Epidermal melanocyte (primary cell): ENCODE measurements around the gene RTEL1.

ENCODE experiments used
- DNase-seq: peaks from one replicate; pipeline ENCODE4 v3.0.0; 2011; ENCODE audit warnings: low spot score; ENCODE audit not compliant: insufficient read length

RTEL1 gene

GRCh38 chr20:63737945-63738686, 80.0 kb downstream of the RTEL1 start:
- no peak for DNase-seq

DNA sequence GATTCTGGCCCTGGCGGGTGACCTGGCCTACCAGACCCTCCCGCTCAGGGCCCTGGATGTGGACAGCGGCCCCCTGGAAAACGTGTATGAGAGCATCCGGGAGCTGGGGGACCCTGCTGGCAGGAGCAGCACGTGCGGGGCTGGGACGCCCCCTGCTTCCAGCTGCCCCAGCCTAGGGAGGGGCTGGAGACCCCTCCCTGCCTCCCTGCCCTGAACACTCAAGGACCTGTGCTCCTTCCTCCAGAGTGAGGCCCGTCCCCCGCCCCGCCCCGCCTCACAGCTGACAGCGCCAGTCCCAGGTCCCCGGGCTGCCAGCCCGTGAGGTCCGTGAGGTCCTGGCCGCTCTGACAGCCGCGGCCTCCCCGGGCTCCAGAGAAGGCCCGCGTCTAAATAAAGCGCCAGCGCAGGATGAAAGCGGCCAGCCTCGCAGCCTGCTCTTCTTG, 80.6 kb downstream of the RTEL1 start:
- no peak for DNase-seq

DNA sequence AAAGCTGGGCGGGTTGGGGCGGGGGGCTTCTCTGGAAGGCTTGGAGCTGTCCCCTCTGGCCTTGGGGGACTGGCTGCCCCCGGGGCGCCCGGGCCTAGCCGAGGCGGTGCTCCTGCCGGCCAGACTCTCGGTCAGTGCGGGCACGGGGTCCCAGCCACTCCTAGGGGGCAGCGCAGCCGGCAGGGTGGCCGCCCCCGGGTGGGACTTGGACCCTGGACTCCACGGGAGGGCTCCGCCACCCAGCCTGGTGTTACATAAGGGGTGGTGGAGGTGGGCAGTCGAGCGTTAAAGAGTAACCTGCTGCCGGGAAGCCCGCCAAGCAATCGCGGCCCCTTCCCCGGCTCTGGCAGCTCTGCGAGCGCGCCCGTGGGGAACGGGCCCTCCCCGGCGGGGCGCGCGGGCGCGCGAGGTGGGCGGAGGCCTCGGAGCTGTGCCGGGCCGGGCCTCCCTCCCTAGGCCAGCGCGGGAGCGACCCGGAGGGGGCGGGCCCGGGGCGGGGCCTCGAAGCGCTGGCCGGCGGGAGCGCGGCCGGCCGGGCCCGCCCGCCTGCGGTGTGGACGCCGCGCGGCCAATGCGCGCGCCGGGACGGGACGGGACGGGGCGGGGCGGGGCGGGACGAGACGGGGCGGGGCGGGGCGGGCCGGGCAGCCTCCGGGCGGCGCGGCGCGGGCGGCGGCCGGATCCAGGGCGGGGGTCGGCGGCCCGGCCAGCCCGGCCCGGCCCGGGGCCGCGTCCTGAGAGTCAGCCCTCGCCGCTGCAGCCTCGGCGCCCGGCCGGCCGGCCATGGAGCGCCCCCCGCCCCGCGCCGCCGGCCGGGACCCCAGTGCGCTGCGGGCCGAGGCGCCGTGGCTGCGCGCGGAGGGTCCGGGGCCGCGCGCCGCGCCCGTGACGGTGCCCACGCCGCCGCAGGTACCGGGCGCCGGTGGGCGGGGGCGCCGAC, 81.3 kb downstream of the RTEL1 start, which contains the start of gene SLC2A4RG:
Gene SLC2A4RG, plus strand, starts transcription at position 647 of the 940 bp plus-strand sequence. Its CDS starts 137 bp downstream, at position 784.
- DNase-seq = peak; percentile 98

DNA sequence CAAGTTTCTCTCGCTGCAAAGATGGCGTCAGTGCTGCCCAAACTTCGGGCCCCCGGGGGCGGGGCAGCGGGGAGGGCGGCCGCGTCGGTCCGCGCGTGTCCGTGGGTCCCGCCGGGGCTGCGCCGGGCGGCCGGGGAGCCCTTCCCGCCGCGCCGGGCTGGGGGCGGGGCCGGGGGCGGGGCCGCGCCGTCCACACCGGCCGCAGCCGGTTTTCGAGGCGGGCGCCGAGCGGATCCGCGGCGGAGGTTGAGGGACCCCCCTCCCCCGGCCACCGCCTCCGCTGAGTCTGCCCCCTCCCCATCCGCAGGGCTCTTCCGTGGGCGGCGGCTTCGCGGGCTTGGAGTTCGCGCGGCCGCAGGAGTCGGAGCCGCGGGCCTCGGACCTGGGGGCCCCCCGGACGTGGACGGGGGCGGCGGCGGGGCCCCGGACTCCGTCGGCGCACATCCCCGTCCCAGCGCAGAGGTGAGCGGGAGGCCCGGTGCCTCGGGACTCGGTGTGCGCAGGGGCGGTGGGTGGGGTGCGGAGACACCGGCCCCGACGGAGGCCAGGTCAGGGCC, 82.0 kb downstream of the RTEL1 start:
- DNase-seq = peak; percentile 64

DNA sequence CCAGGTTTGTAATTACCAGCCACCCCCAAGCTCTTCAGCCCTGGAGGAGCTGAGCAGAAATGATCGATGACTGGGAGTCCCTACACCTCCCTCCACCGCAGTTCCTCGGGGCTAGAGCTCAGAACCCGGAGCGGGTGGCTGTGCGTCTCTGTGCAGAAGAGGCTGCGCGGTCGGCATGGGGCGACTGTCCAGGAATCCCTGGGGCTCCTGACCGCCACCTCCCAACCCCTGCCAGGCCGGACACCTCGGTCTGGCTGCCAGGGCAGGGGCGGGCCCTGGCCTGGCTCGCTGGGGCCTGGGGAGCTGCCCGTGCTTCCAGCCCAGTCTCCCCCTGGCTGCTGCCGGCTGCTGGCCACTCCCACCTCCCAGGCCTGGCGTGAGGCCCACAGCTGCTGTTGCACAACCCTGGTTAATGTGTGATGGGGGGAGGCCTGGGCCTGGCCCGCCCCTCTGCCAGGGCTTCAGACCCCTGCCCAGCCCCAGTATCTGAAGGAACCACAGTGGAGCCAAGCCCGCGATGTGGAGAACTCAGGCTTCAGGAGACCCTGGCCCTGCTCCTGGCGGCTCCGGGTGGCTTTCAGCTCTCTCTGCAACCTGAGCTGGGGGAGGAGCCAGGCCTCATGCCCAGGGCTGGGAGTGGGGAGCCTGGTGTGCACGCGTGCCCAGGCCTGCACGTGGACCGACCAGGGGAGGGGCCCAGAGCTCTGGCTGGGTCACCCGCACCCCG, 82.7 kb downstream of the RTEL1 start:
- DNase-seq = peak; percentile 99

GRCh38 chr20:63741354-63741675, 83.2 kb downstream of the RTEL1 start:
- DNase-seq = no peak

GRCh38 chr20:63741676-63742380, 83.7 kb downstream of the RTEL1 start:
- no peak for DNase-seq

- no peak for DNase-seq
Measured at GRCh38 chr20:63742381-63743024, 84.4 kb downstream of the RTEL1 start.

DNA sequence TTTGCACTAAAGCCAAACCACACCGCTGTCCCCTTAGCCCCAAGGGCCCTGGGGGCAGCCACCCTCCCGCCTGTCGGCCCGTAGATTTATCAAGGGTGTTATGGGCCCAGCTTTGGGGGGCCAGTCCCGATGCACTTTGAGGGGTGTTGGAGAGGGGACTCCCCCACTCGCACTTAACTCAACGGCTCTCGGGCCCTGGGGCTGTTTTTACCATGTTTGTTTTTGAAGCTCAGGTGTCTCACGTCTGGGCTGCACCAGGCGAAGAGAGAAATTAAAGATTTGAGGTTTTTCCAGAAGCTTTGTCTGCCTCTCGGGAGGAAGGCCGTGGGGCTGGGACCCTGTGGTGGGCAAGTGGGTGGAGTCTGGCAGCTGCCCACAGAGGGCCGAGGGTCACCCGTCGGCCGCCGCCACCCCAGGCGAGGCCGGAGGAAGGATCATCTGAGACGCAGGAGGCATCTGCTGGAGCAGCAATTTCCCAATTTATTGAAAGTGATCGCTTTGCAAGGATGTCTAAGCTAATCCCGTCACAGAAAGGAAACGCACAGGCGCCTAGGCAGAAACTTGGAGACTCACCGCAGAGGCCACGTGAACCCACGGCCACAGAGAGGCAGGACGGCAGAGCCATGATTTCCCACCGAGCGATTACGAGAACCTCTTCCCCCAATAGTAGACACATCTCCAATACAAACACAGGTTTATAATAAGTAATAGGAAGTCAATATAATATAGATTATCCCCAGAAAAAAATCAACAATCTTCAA, 85.3 kb downstream of the RTEL1 start:
- no peak for DNase-seq

DNA sequence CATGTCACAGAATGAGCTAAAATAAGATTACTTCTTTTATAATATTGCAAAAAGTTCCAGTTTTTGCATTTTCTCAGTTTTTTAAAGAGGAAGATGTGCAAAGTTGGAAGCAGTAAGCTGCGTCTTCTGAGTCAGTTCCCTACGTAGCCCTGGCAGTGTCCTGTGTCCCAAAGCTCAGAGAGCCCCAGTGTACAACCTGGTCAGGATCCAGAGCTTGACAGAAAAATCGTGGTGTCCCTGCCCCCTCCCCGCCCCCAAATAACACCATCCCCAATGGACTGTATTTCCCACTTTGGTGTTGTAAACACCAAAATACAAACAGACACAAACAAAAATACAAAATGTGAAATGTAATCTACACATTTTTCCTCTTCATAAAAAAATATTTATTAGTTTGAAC, 86.0 kb downstream of the RTEL1 start:
- no peak for DNase-seq

GRCh38 chr20:63744574-63745423, 86.7 kb downstream of the RTEL1 start:
- no peak for DNase-seq

GRCh38 chr20:63745424-63745805, 87.3 kb downstream of the RTEL1 start:
- DNase-seq = no peak
